Psoas muscle (tissue), 8 donors: ENCODE results near the gene ANO7. TPM values are rescaled to one million over a fixed set of nuclear protein-coding genes. Genes with fewer than 3 reads are reported as not detected.

Source experiments
- ATAC-seq, 4 donors: fragments of 200-7000 bp; cut with Tn5 transposase; one replicate each; pipeline ENCODE4 v1.9.1; 2020; ENCODE audit warnings: moderate library complexity in 3 of 4, mild to moderate bottlenecking in 2 of 4
- DNase-seq, 2 donors: peaks; one replicate each; pipeline ENCODE4 v3.0.0-alpha.2; 2020
- H3K27ac ChIP-seq: fragments of 200-600 bp; one replicate; pipeline ENCODE4 v1.8.0; 2022
- H3K27me3 ChIP-seq, 3 donors: fragments of 200-600 bp in 1 of 3; one replicate each; pipeline versions ENCODE4 v1.6.1 to v1.8.0; 2013 to 2022; ENCODE audit warnings: low read length in 2 of 3, mild to moderate bottlenecking in 2 of 3, moderate library complexity in 1 of 3; ENCODE audit not compliant: insufficient read depth in 3 of 3
- H3K36me3 ChIP-seq, 2 donors: fragments of 200-600 bp in 1 of 2; one replicate each; pipeline versions ENCODE4 v1.6.1 to v1.8.0; 2013 to 2022; ENCODE audit warnings: low read depth in 1 of 2, mild to moderate bottlenecking in 1 of 2, moderate library complexity in 1 of 2; ENCODE audit not compliant: insufficient read depth in 1 of 2
- H3K4me1 ChIP-seq: fragments of 200-600 bp; one replicate; pipeline ENCODE4 v1.8.0; 2022
- H3K4me3 ChIP-seq: fragments of 200-600 bp; one replicate; pipeline ENCODE4 v1.8.0; 2022; ENCODE audit warnings: mild to moderate bottlenecking
- H3K9me3 ChIP-seq: fragments of 200-600 bp; one replicate; pipeline ENCODE4 v1.8.0; 2022
- CTCF ChIP-seq: fragments of 200-600 bp; IDR thresholded peaks from one replicate; pipeline ENCODE4 v1.8.0; 2022; ENCODE audit warnings: antibody characterized with exemption
- WGBS, 3 donors: extraction: QIAGEN DNeasy Blood & Tissue Kit; methylation state at CpG; one replicate each; pipeline versions ENCODE4 v1.1.6 to v1.1.7; 2013; 5-methylcytosine and 5-hydroxymethylcytosine counted together
- intact Hi-C, 2 donors: fragments of 100-400 bp; cut with DNase I; formaldehyde crosslinking; loops; one replicate each; pipeline versions ENCODE4 v1.11.0 to v1.14.2; 2022
- polyA plus RNA-seq, 3 donors: library from polyadenylated mRNA; stranded (reverse); fragments of 200-250 nt; gene quantifications; one replicate each; pipeline ENCODE4 v1.2.3, GENCODE V29; 2013
- total RNA-seq, 4 donors: library from RNA; stranded (reverse); fragmentation: NEBNext Ultra II Directional in 2 of 4; extraction: Animal tissue kit (Norgen Biotek cat#: 25700) in 2 of 4; gene quantifications; one replicate each; pipeline versions ENCODE4 v1.2.1 to v1.2.4, GENCODE V29; 2021 to 2023
- donor health status: healthy with polysubstance abuse.
- donor health status: DM: no; HTN: no; CAD: no; lungs with moderate emphysema.
- donor health status: Bipolar disorder and iron deficiency.
- donor health status: healthy.
- donor health status: DM: yes; HTN: yes; CAD: no.
- donor health status: DM: no; HTN: no; CAD: no.
- donor health status: DM: no; HTN: no; CAD: no.
- donor health status: DM: yes; HTN: yes; CAD: no.

The ANO7 gene
- total and polyA plus RNA-seq, 7 donors, result 0.22 to 1.8 (median 0.47) TPM

DNA sequence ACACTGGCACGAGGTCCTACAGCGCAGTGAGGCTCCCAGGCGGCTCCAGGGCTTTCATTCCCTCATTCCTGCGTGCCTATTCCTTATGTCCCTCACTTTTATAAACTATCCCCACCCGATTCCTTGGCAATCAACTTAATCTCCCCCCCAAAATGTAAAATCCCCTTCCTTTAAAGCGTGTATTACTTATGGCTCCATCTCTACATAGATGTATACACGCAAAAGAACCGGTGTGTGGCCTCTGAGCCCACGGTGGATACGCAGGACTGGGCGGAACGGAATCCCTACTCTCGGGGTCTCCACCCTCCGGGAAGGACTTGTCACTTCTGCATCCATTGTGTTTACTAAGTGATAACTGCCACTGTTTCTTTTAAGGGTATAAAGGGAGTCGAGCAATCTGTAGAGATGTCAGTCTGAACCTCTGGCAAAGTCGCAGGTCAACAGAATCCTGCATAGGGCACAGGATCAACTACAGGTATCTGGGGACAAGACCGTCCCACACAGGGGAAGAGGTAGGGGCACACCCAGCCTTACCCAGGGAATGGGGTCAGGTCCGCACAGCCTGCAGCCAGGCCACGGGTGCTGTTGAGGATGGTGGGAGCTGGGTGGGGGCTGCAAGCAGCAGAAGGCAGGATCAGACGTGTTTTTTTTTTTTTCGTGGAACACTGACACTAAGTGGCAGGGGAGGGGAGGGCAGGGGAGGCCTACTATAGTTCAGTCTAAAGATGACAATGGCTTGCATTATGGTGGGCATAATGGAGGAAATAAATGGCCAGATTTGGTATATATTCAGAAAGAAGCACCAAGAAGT lies 84.9 kb downstream of the ANO7 start:
- WGBS, 3 donors, result 49 to 58% (median 49%) methylated on average over 21 of the region's 21 CpGs
- ATAC-seq, result peak in 1 of 4 donors; percentile 6
- Histone ChIP-seq H3K4me1 (peaks cover 34% of the 10 kb centered on the region), H3K4me3 (peak overlapping the region; percentile 93), H3K36me3 (peaks cover 0 to 6% of the 10 kb centered on the region in 2 donors), H3K27me3 (no peaks in the 10 kb centered on the region), H3K9me3 (peaks cover 10% of the 10 kb centered on the region), H3K27ac (peak overlapping the region; percentile 89)
- no peak for DNase-seq
- intact Hi-C loops, result loop anchor here (5.0 kb wide), 2 partner anchors 44 to 79 kb away; partner anchors contain the start of genes HDLBP (in 1 of the 2) and SEPTIN2 (in 1 of the 2)
- no peak for TF ChIP-seq CTCF

DNA sequence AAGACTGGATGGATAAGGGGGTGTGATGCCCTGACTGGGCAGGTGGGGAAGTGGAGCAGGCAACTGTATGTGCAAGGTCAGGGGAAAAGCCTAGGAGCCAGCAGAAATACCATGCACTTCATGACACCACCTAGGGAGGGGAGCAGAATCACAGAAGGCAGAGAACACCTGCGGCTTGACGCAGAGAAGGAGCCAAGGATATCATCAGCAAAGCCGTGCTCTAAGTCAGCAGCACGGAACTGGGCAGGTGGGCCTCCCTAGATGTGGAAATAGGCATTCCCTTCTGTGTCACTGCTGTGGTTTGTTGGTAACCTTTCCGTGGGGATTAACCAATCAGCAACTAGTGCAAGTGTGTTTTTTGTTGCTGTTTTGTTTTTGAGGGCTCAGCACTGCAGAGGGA lies 85.7 kb downstream of the ANO7 start:
- DNase-seq, result no peak
- H3K27ac ChIP-seq, result no peak overlapping the region
- H3K27me3 ChIP-seq, result no peaks in the 10 kb centered on the region
- 77 to 89% (median 78%) methylated on average over 5 of the region's 5 CpGs for WGBS, 3 donors
- intact Hi-C loops, result loop anchor here (5.0 kb wide), 2 partner anchors 43 to 78 kb away; partner anchors contain the start of genes HDLBP (in 1 of the 2) and SEPTIN2 (in 1 of the 2)
- TF ChIP-seq CTCF, result no peak
- H3K4me3 ChIP-seq, result no peak overlapping the region
- H3K36me3 ChIP-seq, result peaks cover 0 to under 1% of the 10 kb centered on the region in 2 donors
- peaks cover 27% of the 10 kb centered on the region for H3K4me1 ChIP-seq
- H3K9me3 ChIP-seq, result peaks cover 10% of the 10 kb centered on the region
- ATAC-seq, result no peak

Other genes with a start within 250 kb of the ANO7 start
- 10 to 100 TPM in 2 of 4 donors, 1 to 10 TPM in 2; 8.6 to 36.9 (median 11.1) TPM for gene SNED1, start 190.1 kb upstream of the ANO7 start, total RNA-seq
- 1 to 10 TPM; 7.8 to 9.2 (median 9.2) TPM for gene SNED1, start 190.1 kb upstream of the ANO7 start, polyA plus RNA-seq
- gene MTERF4, start 86.4 kb upstream of the ANO7 start, total RNA-seq, result 10 to 100 TPM; 27.3 to 39.0 (median 32.6) TPM
- 10 to 100 TPM; 31.8 to 48.0 (median 32.8) TPM for gene MTERF4, start 86.4 kb upstream of the ANO7 start, polyA plus RNA-seq
- gene PASK, start 39.2 kb upstream of the ANO7 start, total RNA-seq, result 1 to 10 TPM in 2 of 4 donors, under 1 TPM in 2; 0.71 to 1.9 (median 1.2) TPM
- gene PASK, start 39.2 kb upstream of the ANO7 start, polyA plus RNA-seq, result 1 to 10 TPM in 1 of 3 donors, under 1 TPM in 2; 0.41 to 1.3 (median 0.44) TPM
- 10 to 100 TPM; 71.3 to 80.8 (median 72.2) TPM for gene PPP1R7, start 38.2 kb upstream of the ANO7 start, total RNA-seq
- 100 to 1,000 TPM in 1 of 3 donors, 10 to 100 TPM in 2; 44.0 to 108 (median 74.6) TPM for gene PPP1R7, start 38.2 kb upstream of the ANO7 start, polyA plus RNA-seq
- gene HDLBP, start 127.0 kb downstream of the ANO7 start, total RNA-seq, result 100 to 1,000 TPM; 349 to 526 (median 469) TPM
- 100 to 1,000 TPM; 264 to 421 (median 283) TPM for gene HDLBP, start 127.0 kb downstream of the ANO7 start, polyA plus RNA-seq
- gene SEPTIN2, start 127.2 kb downstream of the ANO7 start, total RNA-seq, result 100 to 1,000 TPM in 3 of 4 donors, 10 to 100 TPM in 1; 86.4 to 161 (median 126) TPM
- 100 to 1,000 TPM in 1 of 3 donors, 10 to 100 TPM in 2; 68.8 to 122 (median 90.0) TPM for gene SEPTIN2, start 127.2 kb downstream of the ANO7 start, polyA plus RNA-seq
- 10 to 100 TPM; 17.4 to 18.4 (median 17.7) TPM for gene FARP2, start 167.6 kb downstream of the ANO7 start, total RNA-seq
- gene FARP2, start 167.6 kb downstream of the ANO7 start, polyA plus RNA-seq, result 1 to 10 TPM; 5.8 to 8.4 (median 6.0) TPM